ENCODE data around the gene SARM1.
"Not testable (repeated sequence)": the region's sequence is repeated elsewhere in the genome, so short reads cannot be mapped to it uniquely, and the experiment has no call there.

The SARM1 gene

DNA sequence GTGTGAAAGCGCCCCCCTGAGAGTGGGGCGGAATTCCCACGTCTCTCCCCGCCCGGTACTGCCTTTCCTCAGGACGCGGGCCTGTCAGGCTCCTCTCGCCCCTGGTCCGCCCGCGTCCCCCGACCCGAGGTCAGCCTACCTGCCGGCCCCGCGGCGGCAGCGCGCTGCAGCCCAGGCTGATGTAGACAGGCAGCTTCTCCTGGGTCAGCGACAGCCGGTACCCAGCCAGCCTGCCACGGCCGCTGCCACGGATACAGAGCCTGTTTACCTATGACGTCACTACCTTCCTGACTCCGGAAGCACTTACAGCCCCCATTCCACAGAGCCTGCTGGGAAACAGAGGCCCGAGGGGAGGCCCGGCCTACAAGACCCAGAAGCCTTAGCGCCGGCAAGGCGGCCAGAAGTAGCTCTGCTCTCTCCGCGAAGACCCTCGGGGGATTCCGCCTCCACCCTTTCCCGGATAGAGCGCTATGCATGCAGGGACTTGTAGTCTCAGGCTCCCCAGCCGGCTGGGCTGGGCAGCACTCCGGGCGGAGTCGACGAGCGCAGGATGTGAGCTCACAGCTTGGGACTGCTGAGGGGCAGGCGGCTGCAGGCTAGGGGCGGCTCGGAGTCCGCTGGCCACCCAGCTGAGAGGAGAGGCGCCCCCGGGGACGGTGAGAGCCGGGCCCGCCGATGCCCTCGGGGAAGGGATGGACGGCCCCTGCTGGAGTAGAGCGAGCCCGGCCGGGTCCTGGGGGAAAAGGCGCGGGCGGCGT is 36.1 kb upstream of the SARM1 start, which contains the start of the genes IFT20 and TNFAIP1:
Gene IFT20 (minus strand): TSS at position 272 of the 758 bp plus-strand sequence. CDS start 3,487 bp downstream, outside the sequence.
Gene TNFAIP1 (plus strand): TSS at position 561 of the 758 bp plus-strand sequence. CDS start 3,761 bp downstream, outside the sequence.
- no peaks in the 10 kb centered on the region for H3K9me3 Mint-ChIP-seq
- peaks cover 58% of the 10 kb centered on the region for H3K36me3 Mint-ChIP-seq (ENCODE audit: low read depth)
- H3K27me3 Mint-ChIP-seq = no peaks in the 10 kb centered on the region
- intact Hi-C loops (cut with micrococcal nuclease) = loop anchor here (1.0 kb wide), 2 partner anchors 16 to 22 kb away; partner anchors contain the start of genes POLDIP2 and TMEM97
- H3K4me3 Mint-ChIP-seq = peak within 1 kb of the TSS; percentile 98
- H3K4me1 Mint-ChIP-seq (ENCODE audit: low read depth) = peaks cover 54% of the 10 kb centered on the region
- H3K27ac Mint-ChIP-seq = peak within 1 kb of the TSS; percentile 76

DNA sequence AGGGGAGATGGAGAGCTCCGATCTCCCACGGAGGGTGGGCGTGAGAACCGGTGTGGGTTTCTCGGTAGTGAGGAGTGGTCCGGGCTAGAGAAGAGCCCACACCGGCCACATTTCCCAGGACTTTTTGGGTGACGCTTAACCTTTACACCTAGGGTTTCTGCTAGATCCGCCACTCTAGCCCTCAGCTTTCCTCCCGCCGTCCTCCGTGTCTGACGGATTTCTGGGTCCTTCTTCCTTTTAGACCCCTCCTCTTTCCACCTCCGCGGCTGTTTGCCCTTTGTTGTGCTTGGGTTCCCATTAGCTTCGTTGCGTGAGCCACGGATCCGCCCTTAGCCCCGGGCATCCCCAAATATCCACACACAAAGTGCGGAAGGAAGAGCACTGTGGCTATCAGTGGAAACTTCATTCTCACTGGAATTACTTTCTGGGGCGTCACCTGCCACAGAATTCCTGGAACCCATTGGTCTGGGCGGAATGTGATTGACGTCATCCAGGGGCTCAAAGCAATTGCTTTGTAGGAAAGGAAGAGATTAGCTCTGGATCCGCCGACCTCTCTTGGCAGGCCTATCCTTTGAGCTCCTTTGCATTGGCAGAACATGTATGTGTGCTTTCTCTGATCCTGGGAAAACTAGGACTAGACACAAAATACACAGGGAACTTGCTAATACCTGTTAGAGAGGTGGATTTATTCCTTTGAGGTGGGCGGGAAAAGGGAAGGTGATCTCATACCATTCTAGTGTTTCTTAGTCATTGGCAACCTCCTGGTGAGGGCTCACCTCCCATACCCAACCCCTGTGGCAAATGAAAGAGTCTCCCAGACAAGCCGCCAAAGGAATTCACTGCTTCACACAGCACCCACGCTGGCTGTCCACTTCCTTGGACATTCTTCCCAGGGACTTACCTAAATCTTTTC is 35.3 kb upstream of the SARM1 start:
- H3K4me1 Mint-ChIP-seq (ENCODE audit: low read depth) = peaks cover 54% of the 10 kb centered on the region
- no peaks in the 10 kb centered on the region for H3K27me3 Mint-ChIP-seq
- intact Hi-C loops (cut with micrococcal nuclease) = loop anchor here (1.0 kb wide), 2 partner anchors 17 to 21 kb away; partner anchors contain the start of genes POLDIP2 and TMEM97
- H3K27ac Mint-ChIP-seq = peak overlapping the region; percentile 76
- H3K4me3 Mint-ChIP-seq = peak overlapping the region; percentile 98
- peaks cover 58% of the 10 kb centered on the region for H3K36me3 Mint-ChIP-seq (ENCODE audit: low read depth)
- no peaks in the 10 kb centered on the region for H3K9me3 Mint-ChIP-seq

DNA sequence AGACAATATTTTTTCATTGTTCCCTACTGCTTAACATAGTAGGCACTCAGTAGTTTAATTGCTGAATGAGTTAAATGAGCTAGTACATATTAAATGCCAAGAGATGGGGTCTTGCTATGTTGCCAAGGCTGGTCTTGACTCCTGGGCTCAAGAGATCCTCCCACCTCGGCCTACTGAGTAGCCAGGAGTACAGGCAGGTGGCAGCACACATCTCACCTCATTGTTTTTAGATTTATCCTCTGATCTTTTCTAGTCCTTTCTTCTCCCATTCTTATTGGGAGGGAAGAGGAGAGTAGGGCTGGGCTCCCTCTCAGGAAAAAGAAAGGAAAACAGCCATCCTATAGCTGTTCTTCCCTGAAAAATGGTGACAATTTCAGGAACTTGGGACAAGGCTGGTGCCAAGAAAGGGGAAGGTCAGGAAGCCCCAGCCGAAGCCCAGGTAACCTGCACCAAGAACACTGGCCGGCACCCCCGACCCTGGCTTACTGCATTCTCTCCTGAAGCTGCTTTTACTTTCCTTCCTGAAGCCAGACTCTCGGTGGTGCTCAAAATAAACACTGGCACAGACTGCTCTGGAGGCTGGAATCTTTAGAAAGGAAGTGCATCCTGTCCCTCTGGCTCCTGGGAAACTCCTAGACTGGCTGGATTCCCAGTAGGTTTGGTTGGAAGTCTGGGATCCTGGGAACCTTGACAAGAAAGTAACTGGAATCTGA is 33.3 kb upstream of the SARM1 start:
- intact Hi-C loops (cut with micrococcal nuclease) = no loop called here
- Mint-ChIP-seq H3K4me3 (no peak overlapping the region), H3K27me3 (no peaks in the 10 kb centered on the region), H3K4me1 (ENCODE audit: low read depth) (peaks cover 44% of the 10 kb centered on the region), H3K36me3 (ENCODE audit: low read depth) (peaks cover 66% of the 10 kb centered on the region), H3K9me3 (no peaks in the 10 kb centered on the region), H3K27ac (no peak overlapping the region)

DNA sequence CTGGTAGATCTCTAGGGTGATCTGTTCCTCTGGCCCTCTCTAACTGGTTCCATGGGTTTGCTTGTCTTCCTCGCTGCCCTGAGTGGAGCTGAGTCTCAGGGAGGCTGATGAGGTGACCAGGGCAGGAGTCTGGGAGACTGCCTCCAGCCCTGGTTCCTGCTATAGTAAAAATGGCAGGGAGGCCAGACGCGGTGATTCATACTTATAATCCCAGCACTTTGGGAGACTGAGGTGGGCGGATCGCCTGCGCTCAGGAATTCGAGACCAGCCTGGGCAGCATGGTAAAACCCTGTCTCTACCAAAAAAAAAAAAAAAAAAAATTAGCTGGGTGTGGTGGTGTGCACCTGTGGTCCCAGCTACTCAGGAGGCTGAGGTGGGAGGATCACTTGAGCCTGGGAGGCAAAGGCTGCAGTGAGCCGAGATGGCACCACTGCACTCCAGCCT is 32.7 kb upstream of the SARM1 start:
- H3K9me3 Mint-ChIP-seq; H3K27ac Mint-ChIP-seq; H3K4me3 Mint-ChIP-seq; intact Hi-C loops (cut with micrococcal nuclease); H3K27me3 Mint-ChIP-seq: not testable (repeated sequence)
- Mint-ChIP-seq H3K36me3 (ENCODE audit: low read depth) (peaks cover 72% of the 10 kb centered on the region), H3K4me1 (ENCODE audit: low read depth) (peaks cover 38% of the 10 kb centered on the region)

DNA sequence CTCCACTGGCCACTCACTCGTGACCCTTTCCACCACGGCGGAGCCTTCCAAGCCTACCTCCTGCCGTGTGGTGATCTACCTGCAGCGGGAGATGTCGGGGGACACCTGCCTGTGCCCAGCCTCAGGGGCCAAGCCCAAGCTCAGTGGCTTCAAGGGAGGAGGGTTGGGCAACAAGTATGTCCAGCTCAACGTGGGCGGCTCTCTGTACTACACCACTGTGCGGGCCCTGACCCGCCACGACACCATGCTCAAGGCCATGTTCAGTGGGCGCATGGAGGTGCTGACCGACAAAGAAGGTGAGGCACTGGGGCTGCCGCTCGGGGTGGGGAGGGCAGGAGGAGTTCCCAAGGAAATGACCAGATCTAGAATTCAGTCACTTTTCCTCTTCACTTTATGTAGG is 32.1 kb upstream of the SARM1 start:
- Mint-ChIP-seq H3K27me3 (no peaks in the 10 kb centered on the region), H3K27ac (no peak overlapping the region), H3K9me3 (no peaks in the 10 kb centered on the region), H3K4me1 (ENCODE audit: low read depth) (peaks cover 31% of the 10 kb centered on the region), H3K36me3 (ENCODE audit: low read depth) (peaks cover 78% of the 10 kb centered on the region), H3K4me3 (no peak overlapping the region)
- intact Hi-C loops (cut with micrococcal nuclease) = no loop called here

DNA sequence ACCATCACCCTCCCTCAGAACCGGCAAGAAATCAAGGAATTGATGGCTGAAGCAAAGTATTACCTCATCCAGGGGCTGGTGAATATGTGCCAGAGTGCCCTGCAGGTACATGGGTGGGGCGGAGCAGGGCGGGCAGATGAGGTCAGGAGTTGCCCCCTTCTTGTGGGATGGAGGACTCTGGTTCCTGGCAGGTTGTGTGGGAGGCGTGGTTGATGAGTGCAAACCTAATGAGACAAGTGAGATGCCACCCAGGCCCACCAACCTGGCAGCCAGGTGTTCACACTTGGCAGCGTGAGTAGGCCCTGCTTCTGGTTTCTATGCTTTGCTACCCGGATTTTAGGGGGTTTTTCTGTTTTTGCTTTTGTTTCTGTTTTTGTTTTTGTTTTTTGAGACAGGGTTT is 31.1 kb upstream of the SARM1 start:
- Mint-ChIP-seq H3K4me1 (ENCODE audit: low read depth) (peaks cover 26% of the 10 kb centered on the region), H3K27me3 (no peaks in the 10 kb centered on the region), H3K27ac (peak overlapping the region; percentile 13), H3K36me3 (ENCODE audit: low read depth) (peaks cover 79% of the 10 kb centered on the region), H3K4me3 (no peak overlapping the region), H3K9me3 (no peaks in the 10 kb centered on the region)
- intact Hi-C loops (cut with micrococcal nuclease) = no loop called here

DNA sequence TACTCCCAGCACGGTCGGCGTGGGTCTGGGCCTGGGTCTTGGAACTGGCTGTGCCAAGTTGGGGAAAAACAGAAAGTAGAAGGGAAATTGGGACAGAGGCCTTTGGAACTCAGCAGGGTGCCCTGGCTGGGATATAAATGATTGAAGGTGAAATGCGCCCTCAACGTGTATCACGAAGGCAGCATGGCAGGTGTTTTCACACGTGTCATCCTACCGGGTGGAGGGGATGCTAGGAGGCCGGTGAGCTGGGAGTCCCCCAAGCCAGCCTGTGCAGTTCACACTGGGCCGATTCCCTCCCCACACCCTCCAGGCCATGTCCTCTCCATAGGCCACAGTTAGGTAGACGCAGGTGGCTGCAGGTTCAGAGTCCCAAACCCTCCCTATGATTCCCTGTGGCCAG is 30.0 kb upstream of the SARM1 start:
- Mint-ChIP-seq H3K27me3 (no peaks in the 10 kb centered on the region), H3K9me3 (no peaks in the 10 kb centered on the region), H3K36me3 (ENCODE audit: low read depth) (peaks cover 82% of the 10 kb centered on the region), H3K27ac (no peak overlapping the region), H3K4me1 (ENCODE audit: low read depth) (peaks cover 21% of the 10 kb centered on the region), H3K4me3 (no peak overlapping the region)
- intact Hi-C loops (cut with micrococcal nuclease) = no loop called here

DNA sequence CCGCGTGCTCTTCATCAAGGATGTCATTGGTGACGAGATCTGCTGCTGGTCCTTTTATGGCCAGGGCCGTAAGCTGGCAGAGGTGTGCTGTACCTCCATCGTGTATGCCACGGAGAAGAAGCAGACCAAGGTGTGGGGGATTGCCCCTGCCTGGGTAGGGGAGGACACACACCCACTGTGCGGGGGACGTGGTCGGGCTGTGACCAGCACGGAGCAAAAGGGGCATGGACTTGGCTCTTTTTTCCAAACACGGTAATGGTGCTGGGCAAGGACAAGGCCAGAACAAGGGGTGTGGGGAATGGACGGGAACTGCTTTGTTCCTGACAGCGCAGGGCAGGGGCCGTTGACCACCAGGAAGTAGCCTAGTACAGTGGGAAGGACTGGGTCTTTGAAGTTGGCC is 29.2 kb upstream of the SARM1 start:
- Mint-ChIP-seq H3K9me3 (no peaks in the 10 kb centered on the region), H3K27ac (no peak overlapping the region), H3K4me1 (ENCODE audit: low read depth) (peaks cover 14% of the 10 kb centered on the region), H3K4me3 (no peak overlapping the region), H3K36me3 (ENCODE audit: low read depth) (peaks cover 90% of the 10 kb centered on the region), H3K27me3 (no peaks in the 10 kb centered on the region)
- intact Hi-C loops (cut with micrococcal nuclease) = no loop called here

DNA sequence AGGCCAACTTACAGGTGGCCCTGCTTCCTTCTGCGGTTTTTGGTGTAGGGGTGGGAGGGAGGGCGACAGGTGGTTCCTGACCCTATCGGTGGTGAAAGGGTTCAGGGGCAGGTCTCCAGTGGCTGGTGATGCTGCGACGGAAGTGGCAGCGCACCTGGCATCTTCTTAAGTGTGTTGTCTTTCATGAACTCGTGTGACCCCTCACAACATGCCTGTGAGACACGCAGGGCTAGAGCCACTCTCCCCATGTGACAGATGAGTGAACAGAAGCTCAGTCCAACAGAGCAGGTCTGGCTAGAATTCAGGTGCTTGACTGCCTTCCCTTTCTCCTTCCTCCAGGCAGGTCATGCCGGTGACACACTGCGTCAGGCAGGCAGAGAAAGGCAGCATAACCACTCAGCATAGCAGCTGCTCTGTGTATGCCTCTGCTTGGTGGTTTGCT is 28.0 kb upstream of the SARM1 start:
- H3K9me3 Mint-ChIP-seq = no peaks in the 10 kb centered on the region
- H3K4me1 Mint-ChIP-seq (ENCODE audit: low read depth) = peaks cover 2% of the 10 kb centered on the region
- no peak overlapping the region for H3K4me3 Mint-ChIP-seq
- no peaks in the 10 kb centered on the region for H3K27me3 Mint-ChIP-seq
- peaks cover 96% of the 10 kb centered on the region for H3K36me3 Mint-ChIP-seq (ENCODE audit: low read depth)
- H3K27ac Mint-ChIP-seq = no peak overlapping the region
- intact Hi-C loops (cut with micrococcal nuclease) = no loop called here

DNA sequence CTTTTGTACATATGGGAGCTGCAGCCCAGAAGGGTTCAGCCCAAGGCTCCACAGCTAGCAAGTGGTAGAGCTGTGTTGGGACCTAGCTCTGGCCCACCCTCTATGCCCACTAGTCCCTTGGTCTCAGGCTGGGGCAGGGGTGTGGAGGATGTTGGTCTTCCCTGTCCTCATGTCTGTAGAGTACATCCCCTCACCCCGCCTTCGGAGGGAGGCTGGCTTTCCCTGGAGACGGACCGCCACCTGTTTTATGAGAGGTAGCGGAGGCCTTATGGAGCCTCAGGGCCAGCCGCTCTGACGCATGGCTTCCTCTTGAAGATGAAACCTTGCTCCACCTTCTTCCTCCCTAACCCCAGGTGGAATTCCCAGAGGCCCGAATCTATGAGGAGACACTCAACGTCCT is 27.5 kb upstream of the SARM1 start:
- H3K36me3 Mint-ChIP-seq (ENCODE audit: low read depth) = peaks cover 100% of the 10 kb centered on the region
- intact Hi-C loops (cut with micrococcal nuclease) = no loop called here
- no peak overlapping the region for H3K4me3 Mint-ChIP-seq
- H3K27ac Mint-ChIP-seq = no peak overlapping the region
- H3K4me1 Mint-ChIP-seq (ENCODE audit: low read depth) = no peaks in the 10 kb centered on the region
- H3K27me3 Mint-ChIP-seq = no peaks in the 10 kb centered on the region
- no peaks in the 10 kb centered on the region for H3K9me3 Mint-ChIP-seq

DNA sequence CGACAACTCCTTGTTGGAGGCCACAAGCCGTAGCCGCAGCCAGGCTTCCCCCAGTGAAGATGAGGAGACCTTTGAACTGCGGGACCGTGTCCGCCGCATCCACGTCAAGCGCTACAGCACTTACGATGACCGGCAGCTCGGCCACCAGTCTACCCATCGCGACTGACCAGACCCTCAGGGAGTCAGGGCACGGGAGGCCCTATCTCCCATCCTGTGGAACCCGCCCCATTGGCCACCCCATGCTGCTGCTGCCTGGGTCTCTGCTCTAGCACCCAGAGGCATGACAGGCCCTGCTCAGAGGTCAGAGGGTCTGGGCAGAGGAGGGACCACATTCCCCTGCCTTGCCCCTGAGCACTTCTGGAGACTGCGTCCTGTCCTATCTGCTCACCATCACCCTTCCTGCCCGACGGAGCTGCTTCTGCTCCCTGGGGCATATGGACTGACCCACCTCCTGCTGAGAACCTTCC is 27.0 kb upstream of the SARM1 start:
- Mint-ChIP-seq H3K4me3 (no peak overlapping the region), H3K36me3 (ENCODE audit: low read depth) (peaks cover 100% of the 10 kb centered on the region), H3K4me1 (ENCODE audit: low read depth) (no peaks in the 10 kb centered on the region), H3K27me3 (no peaks in the 10 kb centered on the region), H3K9me3 (no peaks in the 10 kb centered on the region), H3K27ac (no peak overlapping the region)
- intact Hi-C loops (cut with micrococcal nuclease) = no loop called here

DNA sequence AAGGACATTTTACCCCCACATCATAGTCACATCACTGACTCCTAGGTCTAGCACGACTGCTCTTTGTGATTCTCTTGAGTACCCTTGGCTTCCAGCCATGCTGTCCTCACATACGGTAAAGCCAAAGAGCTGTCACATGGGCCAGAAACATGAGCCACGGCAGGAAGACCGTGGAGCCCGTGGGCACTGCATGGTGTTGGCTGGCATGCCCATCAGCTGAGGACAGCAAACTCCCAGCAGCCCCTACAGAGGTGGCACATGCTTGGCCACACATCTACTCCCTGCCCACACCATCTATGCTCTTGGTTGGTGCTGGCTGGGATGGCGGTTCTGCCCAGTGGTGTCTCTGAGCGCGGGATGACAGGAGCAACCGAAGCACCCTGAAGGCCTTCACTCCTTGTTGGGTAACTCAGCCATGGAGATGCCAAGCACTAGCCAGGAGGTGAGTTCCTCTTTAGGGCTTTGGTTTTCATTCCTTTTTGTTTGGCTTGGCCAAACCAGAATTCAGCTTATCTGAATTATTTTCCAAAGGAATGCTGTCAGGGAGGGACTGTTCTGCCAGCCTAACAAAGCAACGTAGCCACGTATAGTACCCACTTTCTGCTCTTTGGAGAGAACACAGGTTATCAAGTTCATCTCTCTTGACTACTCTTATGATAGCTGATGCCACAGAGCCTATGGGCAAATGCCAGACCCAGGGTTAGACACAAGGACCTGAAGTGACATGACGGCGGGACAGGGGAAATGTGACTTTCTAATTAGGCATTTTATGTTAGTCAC is 25.9 kb upstream of the SARM1 start:
- no peaks in the 10 kb centered on the region for H3K27me3 Mint-ChIP-seq
- no peak overlapping the region for H3K27ac Mint-ChIP-seq
- intact Hi-C loops (cut with micrococcal nuclease) = no loop called here
- no peak overlapping the region for H3K4me3 Mint-ChIP-seq
- H3K9me3 Mint-ChIP-seq = no peaks in the 10 kb centered on the region
- no peaks in the 10 kb centered on the region for H3K4me1 Mint-ChIP-seq (ENCODE audit: low read depth)
- peaks cover 100% of the 10 kb centered on the region for H3K36me3 Mint-ChIP-seq (ENCODE audit: low read depth)

DNA sequence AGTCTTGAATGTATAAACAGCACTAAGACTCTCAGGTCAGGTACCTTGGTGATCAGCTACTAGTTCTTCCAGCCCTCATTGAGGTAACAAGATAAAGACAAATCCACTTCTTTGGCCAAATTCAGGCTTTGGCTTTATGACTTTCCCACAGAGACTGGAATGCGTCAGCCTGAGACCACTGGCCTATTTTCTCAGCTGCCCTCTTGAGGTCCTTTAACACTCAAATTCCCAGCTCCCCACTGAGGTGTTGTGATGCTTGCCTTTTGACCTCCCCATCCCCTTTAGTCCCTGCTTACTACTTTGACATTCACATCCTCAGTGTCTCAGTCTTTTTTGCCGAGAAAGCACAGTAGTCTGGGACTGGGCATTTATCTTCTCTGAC is 25.3 kb upstream of the SARM1 start:
- Mint-ChIP-seq H3K4me3 (no peak overlapping the region), H3K4me1 (ENCODE audit: low read depth) (no peaks in the 10 kb centered on the region), H3K36me3 (ENCODE audit: low read depth) (peaks cover 100% of the 10 kb centered on the region), H3K27ac (no peak overlapping the region), H3K9me3 (no peaks in the 10 kb centered on the region), H3K27me3 (no peaks in the 10 kb centered on the region)
- intact Hi-C loops (cut with micrococcal nuclease) = no loop called here
